B cell (primary cell): ENCODE results near the gene ABHD6. TPM values are rescaled to one million over a fixed set of nuclear protein-coding genes. Genes with fewer than 3 reads are reported as not detected.

Experiments used
- ATAC-seq: fragments of 200-7000 bp; cut with Tn5 transposase; one replicate; pipeline ENCODE4 v1.10.0; 2021; ENCODE audit warnings: low read depth, mild to moderate bottlenecking, moderate number of reproducible peaks, moderate library complexity
- CTCF ChIA-PET: fragments of 350-600 bp; sonication (Branson Sonifier 250); formaldehyde crosslinking; loops from one replicate; lab custom pipeline; 2021; ENCODE audit warnings: antibody characterized with exemption, inconsistent platforms; lab: Charles Lee
- POLR2A ChIA-PET: fragments of 350-600 bp; sonication (Branson Sonifier 250); formaldehyde crosslinking; loops from one replicate; lab custom pipeline; 2021; ENCODE audit warnings: antibody characterized with exemption; lab: Charles Lee
- DNase-seq: peaks from one replicate; pipeline ENCODE4 v3.0.0; 2013
- H2AFZ ChIP-seq: 2 replicates; pipeline ENCODE4 v1.6.1; 2012; ENCODE audit warnings: mild to moderate bottlenecking, low read depth, low read length; ENCODE audit not compliant: insufficient read depth, poor library complexity, severe bottlenecking
- H3K27ac ChIP-seq, 2 donors: 1 replicate in 1 of 2; 2 replicates in 1 of 2; pipeline ENCODE4 v1.5.1; 2012 to 2013; ENCODE audit warnings: low read length in 2 of 2, mild to moderate bottlenecking in 2 of 2, moderate library complexity in 1 of 2
- H3K27me3 ChIP-seq, 4 experiments: fragments of 200-600 bp in 1 of 4; sonication (generic) in 1 of 4; replicated peaks in 1 of 4; 1 replicate in 2 of 4; 2 replicates in 2 of 4; pipeline versions ENCODE4 v1.6.1 to v1.7.0; 2013 to 2016; ENCODE audit warnings: low read length in 3 of 4, mild to moderate bottlenecking in 2 of 4, mixed read lengths in 1 of 4, moderate library complexity in 1 of 4; ENCODE audit not compliant: insufficient read depth in 4 of 4, control insufficient read depth in 3 of 4; ENCODE audit errors: control extremely low read depth in 1 of 4
- H3K36me3 ChIP-seq, 2 experiments: replicated peaks in 1 of 2; 1 replicate in 1 of 2; 2 replicates in 1 of 2; pipeline versions ENCODE4 v1.6.1 to v1.7.1; 2013; ENCODE audit warnings: low read length in 1 of 2; ENCODE audit not compliant: insufficient read depth in 2 of 2, control insufficient read depth in 1 of 2; ENCODE audit errors: control extremely low read depth in 1 of 2, extremely low read depth in 1 of 2
- H3K4me1 ChIP-seq, 2 donors: fragments of 200-600 bp in 1 of 2; sonication (generic) in 1 of 2; 1 replicate in 1 of 2; 2 replicates in 1 of 2; pipeline versions ENCODE4 v1.5.1 to v1.6.1; 2013 to 2017; ENCODE audit warnings: low read length in 2 of 2; ENCODE audit not compliant: control insufficient read depth in 2 of 2, insufficient read depth in 2 of 2
- H3K4me2 ChIP-seq: replicated peaks from 2 replicates; pipeline ENCODE3; 2012; ENCODE audit warnings: mild to moderate bottlenecking, low read depth, low read length; ENCODE audit not compliant: poor library complexity, severe bottlenecking
- H3K4me3 ChIP-seq, 5 experiments: fragments of 200-600 bp in 1 of 5; sonication (generic) in 1 of 5; 1 replicate in 3 of 5; 2 replicates in 2 of 5; pipeline versions ENCODE4 v1.5.1 to v1.7.0; 2011 to 2016; ENCODE audit warnings: low read length in 4 of 5, mild to moderate bottlenecking in 4 of 5, low read depth in 2 of 5, control low read depth in 1 of 5, moderate library complexity in 1 of 5; ENCODE audit not compliant: insufficient read depth in 1 of 5; ENCODE audit errors: control extremely low read depth in 1 of 5, extremely low read depth in 1 of 5
- H3K79me2 ChIP-seq: fragments of 200-600 bp; sonication (generic); one replicate; pipeline ENCODE4 v1.6.0; 2016; ENCODE audit warnings: low read length; ENCODE audit not compliant: control insufficient read depth, insufficient read depth
- H3K9ac ChIP-seq: fragments of 200-600 bp; sonication (generic); 2 replicates; pipeline ENCODE4 v1.6.1; 2017; ENCODE audit warnings: mild to moderate bottlenecking, low read length, moderate library complexity
- H3K9me3 ChIP-seq, 3 donors: one replicate each; pipeline versions ENCODE4 v1.6.1 to v1.7.1; 2013; ENCODE audit warnings: low read length in 2 of 3; ENCODE audit not compliant: control insufficient read depth in 2 of 3, insufficient read depth in 1 of 3; ENCODE audit errors: control extremely low read depth in 1 of 3
- H4K20me1 ChIP-seq: 2 replicates; pipeline ENCODE4 v1.6.0; 2012; ENCODE audit warnings: mild to moderate bottlenecking, low read length; ENCODE audit not compliant: insufficient read depth, control insufficient read depth, poor library complexity, severe bottlenecking
- H3K27ac Mint-ChIP-seq: one replicate; pipeline ENCODE4 v1.8.0; 2021; ENCODE audit warnings: mixed read lengths
- H3K27me3 Mint-ChIP-seq: one replicate; pipeline ENCODE4 v1.8.0; 2021; ENCODE audit warnings: mixed read lengths
- H3K4me1 Mint-ChIP-seq: one replicate; pipeline ENCODE4 v1.8.0; 2021; ENCODE audit warnings: mixed read lengths
- H3K4me3 Mint-ChIP-seq: one replicate; pipeline ENCODE4 v1.8.0; 2021; ENCODE audit warnings: mixed read lengths
- H3K9me3 Mint-ChIP-seq: one replicate; pipeline ENCODE4 v1.8.0; 2022; ENCODE audit warnings: mixed read lengths; ENCODE audit not compliant: insufficient read depth
- CTCF ChIP-seq: fragments of 200-600 bp; IDR thresholded peaks from one replicate; pipeline ENCODE4 v1.8.0; 2022; ENCODE audit warnings: antibody characterized with exemption, mild to moderate bottlenecking
- EZH2 ChIP-seq: IDR thresholded peaks from 2 replicates; pipeline ENCODE4 v1.6.1; 2012; ENCODE audit warnings: borderline replicate concordance, low read depth, mild to moderate bottlenecking, moderate library complexity, low read length; ENCODE audit not compliant: insufficient read depth, poor library complexity, severe bottlenecking
- WGBS: methylation state at CpG from one replicate; pipeline ENCODE4 v1.1.5; 2013; ENCODE audit warnings: missing lambda C conversion rate; ENCODE audit not compliant: insufficient coverage; 5-methylcytosine and 5-hydroxymethylcytosine counted together
- intact Hi-C: fragments of 100-400 bp; cut with micrococcal nuclease; formaldehyde crosslinking; loops from one replicate; pipeline ENCODE4 v1.10.0; 2022
- polyA plus RNA-seq: library from polyadenylated mRNA; depleted of rRNA; stranded (reverse); fragments of >200 nt; gene quantifications from 2 replicates; pipeline ENCODE4 v1.2.3, GENCODE V29; 2012
- total RNA-seq, 2 donors: library from RNA; stranded (reverse); fragments of 120-200 nt in 1 of 2; gene quantifications; 1 replicate in 1 of 2; 2 replicates in 1 of 2; pipeline versions ENCODE4 v1.2.3 to v1.2.4, GENCODE V29; 2013 to 2022

The ABHD6 gene
- total and polyA plus RNA-seq, 2 donors (not counting 1 experiment from before 2014, with no cell fraction given): 4.5 to 24.2 TPM

GRCh38 chr3:58215317-58216025 is 22.1 kb upstream of the ABHD6 start:
- peaks cover 52 to 58% of the 10 kb centered on the region in 2 donors for H3K4me1 ChIP-seq
- intact Hi-C loops: loop anchor here (1.0 to 5.0 kb wide), 2 partner anchors 19 to 38 kb away; no protein-coding TSS in a partner anchor
- peak overlapping the region in 1 of 5 experiments; percentile 28 for H3K4me3 ChIP-seq
- H2AFZ ChIP-seq: peak overlapping the region; percentile 20
- POLR2A ChIA-PET: interaction anchor here (0.6 to 3.9 kb wide), 8 partner anchors 11 to 244 kb away, joined by 3 to 23 read pairs (median 4); no protein-coding TSS in a partner anchor
- peak; percentile 6 for ATAC-seq
- DNase-seq: no peak
- no peaks in the 10 kb centered on the region for H3K36me3 ChIP-seq
- no peaks in the 10 kb centered on the region for H3K27me3 ChIP-seq
- peak overlapping the region; percentile 84 to 86 for H3K27ac ChIP-seq
- no peaks in the 10 kb centered on the region for H3K9me3 ChIP-seq
- Mint-ChIP-seq H3K4me3 (peak overlapping the region; percentile 78), H3K27ac (peak overlapping the region; percentile 96), H3K27me3 (no peaks in the 10 kb centered on the region), H3K9me3 (no peaks in the 10 kb centered on the region), H3K4me1 (peaks cover 49% of the 10 kb centered on the region)
- TF ChIP-seq CTCF (no peak), EZH2 (no peak)
- no peaks in the 10 kb centered on the region for H4K20me1 ChIP-seq
- CTCF ChIA-PET: interaction anchor here (0.6 to 12.6 kb wide), 17 partner anchors 9 to 213 kb away, joined by 3 to 336 read pairs (median 6); partner anchors contain the start of genes HTD2 and RPP14
- peak overlapping the region; percentile 65 for H3K4me2 ChIP-seq
- WGBS: 82% methylated on average over 3 of the region's 10 CpGs
- no peaks in the 10 kb centered on the region for H3K79me2 ChIP-seq
- H3K9ac ChIP-seq: peak overlapping the region; percentile 3
